K562 (cell line): ENCODE measurements around the gene SLC19A1. TPM values are rescaled to one million over a fixed set of nuclear protein-coding genes. Genes with fewer than 3 reads are reported as not detected.

Experiments used
- ATAC-seq: fragments of 200-7000 bp; cut with Tn5 transposase; 3 replicates; pipeline ENCODE4 v1.9.1; 2020; ENCODE audit warnings: moderate library complexity
- BruUV-seq: library from RNA; stranded (reverse); fragments of 400-500 nt; replicated peaks from 2 replicates; lab custom pipeline; 2021; lab: Mats Ljungman, UMichigan
- CTCF ChIA-PET: fragments of 300-600 bp; formaldehyde crosslinking; extraction: SDS; loops from one replicate; lab custom pipeline; 2021; ENCODE audit warnings: low intra/inter-chr PET ratio; lab: Yijun Ruan, JAX
- POLR2A ChIA-PET: fragments of 300-600, 350-650 bp; sonication (Branson Sonifier 250); formaldehyde crosslinking; extraction: SDS; loops from one replicate; lab custom pipeline; 2021; ENCODE audit warnings: antibody characterized with exemption, inconsistent platforms; lab: Yijun Ruan, JAX
- DNase-seq, 4 experiments: peaks; one replicate each; pipeline versions ENCODE4 v3.0.0 to v3.0.0-alpha.2; 2011 to 2018; ENCODE audit warnings: low spot score in 3 of 4, mixed read lengths in 3 of 4; ENCODE audit errors: extremely low read depth in 1 of 4
- FAIRE-seq: peaks from 2 replicates; lab custom pipeline; 2011; peaks lifted over from hg19 to GRCh38; lab: Jason Lieb, UNC
- H2AFZ ChIP-seq: 2 replicates; pipeline ENCODE4 v1.6.0; 2011; ENCODE audit warnings: low read depth, low read length, control low read depth, inconsistent platforms
- H3K27ac ChIP-seq: fragments of 200-600 bp; 3 replicates; pipeline ENCODE4 v1.8.0; 2011; ENCODE audit warnings: low read depth, mild to moderate bottlenecking, control low read depth, inconsistent platforms, low read length, moderate library complexity, mixed read lengths; ENCODE audit errors: extremely low read depth
- H3K27me3 ChIP-seq, 2 experiments: fragments of 300-600 bp in 1 of 2; 2 replicates in 1 of 2; 3 replicates in 1 of 2; pipeline versions ENCODE4 v1.6.0 to v1.8.0; 2011; ENCODE audit warnings: inconsistent platforms in 2 of 2, low read length in 2 of 2, mild to moderate bottlenecking in 1 of 2, mixed read lengths in 1 of 2, moderate library complexity in 1 of 2; ENCODE audit not compliant: control insufficient read depth in 2 of 2, insufficient read depth in 2 of 2
- H3K36me3 ChIP-seq: fragments of 300-600 bp; 3 replicates; pipeline ENCODE4 v1.8.0; 2011; ENCODE audit warnings: mild to moderate bottlenecking, low read length, inconsistent platforms; ENCODE audit not compliant: control insufficient read depth, insufficient read depth
- H3K4me1 ChIP-seq, 2 experiments: fragments of 200-600 bp in 1 of 2; replicated peaks in 1 of 2; 2 replicates in 1 of 2; 3 replicates in 1 of 2; pipeline versions ENCODE4 v1.5.1 to v1.8.0; 2011; ENCODE audit warnings: inconsistent platforms in 2 of 2, low read length in 2 of 2, mild to moderate bottlenecking in 1 of 2, mixed read lengths in 1 of 2, moderate library complexity in 1 of 2; ENCODE audit not compliant: control insufficient read depth in 2 of 2, insufficient read depth in 2 of 2
- H3K4me2 ChIP-seq: 2 replicates; pipeline ENCODE4 v1.6.1; 2011; ENCODE audit warnings: low read length, control low read depth, inconsistent platforms, mixed read lengths; ENCODE audit not compliant: insufficient read depth
- H3K4me3 ChIP-seq: fragments of 200-600 bp; sonication (generic), shearing (Covaris generic); 2 replicates; pipeline ENCODE4 v1.5.1; 2016; ENCODE audit warnings: control low read depth, inconsistent platforms
- H3K79me2 ChIP-seq: fragments of 200-600 bp; 3 replicates; pipeline ENCODE4 v1.8.0; 2011; ENCODE audit warnings: low read length, inconsistent platforms; ENCODE audit not compliant: control insufficient read depth, insufficient read depth
- H3K9ac ChIP-seq, 2 experiments: 2 replicates each; pipeline versions ENCODE4 v1.6.0 to v1.6.1; 2011; ENCODE audit warnings: low read depth in 2 of 2, low read length in 2 of 2, control low read depth in 1 of 2, inconsistent platforms in 1 of 2, mild to moderate bottlenecking in 1 of 2, mixed read lengths in 1 of 2; ENCODE audit not compliant: insufficient read depth in 1 of 2
- H3K9me1 ChIP-seq: one replicate; pipeline ENCODE4 v1.6.0; 2011; ENCODE audit warnings: inconsistent platforms, mild to moderate bottlenecking, low read length, moderate library complexity; ENCODE audit not compliant: control insufficient read depth, insufficient read depth
- H3K9me3 ChIP-seq: replicated peaks from 2 replicates; pipeline ENCODE4 v1.5.1; 2011; ENCODE audit warnings: low read depth, low read length, inconsistent platforms; ENCODE audit not compliant: control insufficient read depth, insufficient read depth
- H4K20me1 ChIP-seq: replicated peaks from 2 replicates; pipeline ENCODE4 v1.6.1; 2011; ENCODE audit warnings: low read length, inconsistent platforms, mixed read lengths; ENCODE audit not compliant: control insufficient read depth, insufficient read depth
- CC2D1A ChIP-seq: fragments of 450-650 bp; IDR thresholded peaks from 2 replicates; pipeline ENCODE4 v1.6.1; 2017; ENCODE audit warnings: mild to moderate bottlenecking
- FOXK1 ChIP-seq: sonication (generic); formaldehyde crosslinking; IDR thresholded peaks from 2 replicates; pipeline ENCODE4 v1.8.0; 2022; ENCODE audit warnings: missing genetic modification reagents, mild to moderate bottlenecking, borderline replicate concordance
- KLF10 ChIP-seq: fragments of 250-450 bp; sonication (Bioruptor Pico); IDR thresholded peaks from 2 replicates; pipeline ENCODE4 v1.6.1; 2021; ENCODE audit warnings: matching md5 sums
- L3MBTL2 ChIP-seq: fragments of 450-650 bp; IDR thresholded peaks from 2 replicates; pipeline ENCODE4 v1.6.1; 2016; ENCODE audit warnings: mild to moderate bottlenecking, moderate library complexity
- MEF2D ChIP-seq: conservative IDR thresholded peaks from 2 replicates; pipeline ENCODE4 v1.6.1; 2016; ENCODE audit warnings: low read depth, missing genetic modification characterization, missing compliant biosample characterization
- NUFIP1 ChIP-seq: fragments of 450-650 bp; IDR thresholded peaks from 2 replicates; pipeline ENCODE4 v1.6.1; 2018; ENCODE audit not compliant: partially characterized antibody
- POLR2G ChIP-seq: fragments of 200-400 bp; formaldehyde crosslinking; IDR thresholded peaks from 2 replicates; pipeline ENCODE4 v1.6.1; 2017; ENCODE audit warnings: low read depth, mild to moderate bottlenecking, antibody characterized with exemption, low read length, moderate library complexity
- WGBS: fragments of 100-300 bp; shearing (Covaris generic); methylation state at CpG from one replicate; pipeline ENCODE4 v1.1.6; 2016; ENCODE audit warnings: low coverage, mixed read lengths; ENCODE audit not compliant: insufficient coverage; ENCODE audit errors: missing lambda C conversion rate; 5-methylcytosine and 5-hydroxymethylcytosine counted together
- in situ Hi-C: fragments of 300-500 bp; cut with MboI; formaldehyde crosslinking; loops from 4 replicates; pipeline ENCODE4 v1.15.0; 2018; ENCODE audit warnings: inconsistent platforms, mixed read lengths
- intact Hi-C: fragments of 100-400 bp; cut with micrococcal nuclease; formaldehyde crosslinking; loops from 2 replicates; pipeline ENCODE4 v1.14.2; 2022
- polyA plus RNA-seq, 8 experiments: library from polyadenylated mRNA; depleted of rRNA in 4 of 8; stranded (reverse) in 5 of 8; unstranded in 3 of 8; fragments of >200 nt; fragmentation: Nextera tagmentation in 2 of 8; fragmentation: Illumina TruSeq in 1 of 8; extraction: Ambion mirVana in 2 of 8; extraction: Trizol in 1 of 8; gene quantifications; 2 replicates each; pipeline versions ENCODE4 v1.2.1 to v1.2.3, GENCODE V29; 2011 to 2014; ENCODE audit warnings: inconsistent platforms in 1 of 8, missing spikeins in 1 of 8
- total RNA-seq, 7 experiments: library from RNA; depleted of rRNA in 6 of 7; stranded (reverse); fragments of >200 nt in 6 of 7; fragmentation: Illumina TruSeq in 2 of 7; extraction: Trizol in 2 of 7; gene quantifications; 2 replicates each; pipeline versions ENCODE4 v1.2.1 to v1.2.3, GENCODE V29; 2011 to 2021; ENCODE audit warnings: low replicate concordance in 1 of 7
- TF ChIP-seq, protein P1 (sequence below): fragments of 250-450 bp; sonication (Bioruptor Pico); IDR thresholded peaks from 2 replicates; pipeline ENCODE4 v1.4.0; 2020

Gene SLC19A1
- total and polyA plus RNA-seq, 9 of the 15 experiments (the other 6 are each of a cell fraction or from before 2014, with no cell fraction given), result 0.65 to 88.7 (median 12.0) TPM

DNA sequence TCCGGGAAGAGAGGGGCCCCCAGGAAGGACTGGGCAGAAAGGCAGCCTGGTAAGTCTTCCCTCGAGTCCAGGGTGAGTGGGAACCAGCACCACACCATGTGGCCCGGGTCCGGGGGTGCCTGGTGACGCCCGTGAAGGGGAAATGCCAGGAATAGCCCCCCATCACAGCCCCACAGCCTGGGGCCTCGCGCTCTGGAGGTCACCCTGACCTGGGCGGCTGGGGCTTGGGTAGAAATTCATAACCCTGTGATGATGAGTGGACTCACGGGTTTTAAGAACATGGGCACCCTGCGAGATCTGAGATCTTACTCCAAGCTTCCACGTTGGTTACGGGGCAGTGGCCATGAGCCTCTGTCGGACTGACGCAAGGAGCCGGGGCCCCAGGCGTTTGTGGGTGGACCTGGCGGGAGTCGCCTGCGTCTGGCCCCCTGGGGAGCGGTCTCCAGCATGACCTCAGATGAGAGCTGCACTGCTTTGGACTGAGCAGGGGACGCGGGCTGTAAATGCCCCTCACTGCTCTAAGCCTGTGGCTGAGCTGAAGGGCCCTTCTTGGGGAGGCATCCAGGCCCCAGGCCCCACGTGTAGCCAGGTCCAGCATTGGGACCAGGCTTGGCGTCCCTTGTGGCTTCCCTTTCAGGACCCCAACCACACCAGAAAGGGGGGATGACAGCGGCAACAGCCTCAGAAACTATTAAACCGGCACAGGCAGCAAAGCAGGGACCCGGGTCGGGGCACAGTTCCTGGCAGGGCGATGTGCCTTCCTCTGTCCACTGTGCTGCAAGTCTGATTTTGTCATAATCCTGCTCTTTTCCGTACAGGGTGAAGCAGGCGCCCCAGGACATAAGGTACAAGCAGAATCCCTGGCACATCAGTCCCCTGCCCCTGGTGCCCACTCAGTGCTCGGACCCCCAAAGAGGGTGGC lies 60.0 kb downstream of the SLC19A1 start:
- no peak for FAIRE-seq
- Histone ChIP-seq H3K79me2 (no peaks in the 10 kb centered on the region), H4K20me1 (no peaks in the 10 kb centered on the region; the same call in 1 of the 2 replicates), H3K4me3 (no peak overlapping the region), H3K9me3 (no peaks in the 10 kb centered on the region; the same call in 1 of the 2 replicates), H3K4me1 (peaks cover 13 to 77% of the 10 kb centered on the region in 2 experiments; a peak in 4 of 5 replicates), H3K9ac (peak overlapping the region; percentile 7 to 37; a peak in 2 of 4 replicates), H3K27ac (peak overlapping the region; percentile 36; the same call in 1 of the 3 replicates), H3K4me2 (no peak overlapping the region), H3K27me3 (no peaks in the 10 kb centered on the region), H3K9me1 (no peaks in the 10 kb centered on the region), H3K36me3 (peaks cover 13% of the 10 kb centered on the region; the same call in 2 of the 3 replicates), H2AFZ (no peak overlapping the region)
- CTCF ChIA-PET, result no interaction called here
- no peak for TF ChIP-seq MEF2D
- TF ChIP-seq POLR2G, result peak; percentile 19; the same call in 1 of the 2 replicates
- POLR2A ChIA-PET, result interaction anchor here (1.5 kb wide), 1 partner anchor 11 kb away, joined by 4 read pairs; no protein-coding TSS in a partner anchor
- ATAC-seq, result no peak
- in situ Hi-C loops, result no loop called here
- DNase-seq, result peak in 1 of 4 experiments; percentile 42
- WGBS, result 58% methylated on average over 30 of the region's 33 CpGs
- BruUV-seq, result no TSS peak
- intact Hi-C loops, result no loop called here

DNA sequence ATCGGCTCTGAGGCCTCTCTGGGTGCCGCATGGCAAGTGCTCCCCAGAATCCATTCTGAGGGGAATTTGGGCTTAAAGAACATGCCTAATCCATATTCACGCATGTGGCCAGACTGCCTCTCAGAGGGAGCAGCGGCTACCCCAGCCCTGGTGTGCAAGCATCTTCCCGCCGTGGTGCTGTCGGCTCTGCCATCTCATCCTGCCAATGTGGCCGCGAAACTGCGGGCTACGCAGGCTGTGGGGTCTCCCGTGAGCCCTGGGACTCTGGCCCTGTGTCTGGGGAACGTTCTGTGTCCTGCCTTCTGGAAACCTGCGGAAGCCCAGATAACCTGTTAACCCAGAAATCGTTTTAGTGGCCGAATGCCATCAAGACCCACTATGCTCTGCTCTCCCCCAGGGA lies 60.7 kb downstream of the SLC19A1 start:
- no peaks in the 10 kb centered on the region for H3K9me1 ChIP-seq
- H4K20me1 ChIP-seq, result no peaks in the 10 kb centered on the region; the same call in 1 of the 2 replicates
- no TSS peak for BruUV-seq
- peaks cover 13% of the 10 kb centered on the region; the same call in 2 of the 3 replicates for H3K36me3 ChIP-seq
- no peak for DNase-seq
- no peaks in the 10 kb centered on the region for H3K79me2 ChIP-seq
- ChIA-PET POLR2A (no interaction called here), CTCF (no interaction called here)
- in situ Hi-C loops (no loop called here), intact Hi-C loops (no loop called here)
- H3K4me1 ChIP-seq, result peaks cover 13 to 74% of the 10 kb centered on the region in 2 experiments; a peak in 4 of 5 replicates
- H3K4me3 ChIP-seq, result no peak overlapping the region
- FAIRE-seq, result no peak
- H2AFZ ChIP-seq, result no peak overlapping the region
- no peak for ATAC-seq
- H3K9me3 ChIP-seq, result no peaks in the 10 kb centered on the region; the same call in 1 of the 2 replicates
- 49% methylated on average over 12 of the region's 16 CpGs for WGBS
- peak overlapping the region in 1 of 2 experiments; percentile 68; a peak in 2 of 4 replicates for H3K9ac ChIP-seq
- no peaks in the 10 kb centered on the region; a peak in 1 of 5 replicates for H3K27me3 ChIP-seq
- no peak overlapping the region for H3K27ac ChIP-seq
- no peak overlapping the region for H3K4me2 ChIP-seq
- no peak for TF ChIP-seq L3MBTL2
- TF ChIP-seq NUFIP1, result no peak
- no peak for TF ChIP-seq FOXK1 (CRISPR knock-in tag)
- TF ChIP-seq, protein P1, sequence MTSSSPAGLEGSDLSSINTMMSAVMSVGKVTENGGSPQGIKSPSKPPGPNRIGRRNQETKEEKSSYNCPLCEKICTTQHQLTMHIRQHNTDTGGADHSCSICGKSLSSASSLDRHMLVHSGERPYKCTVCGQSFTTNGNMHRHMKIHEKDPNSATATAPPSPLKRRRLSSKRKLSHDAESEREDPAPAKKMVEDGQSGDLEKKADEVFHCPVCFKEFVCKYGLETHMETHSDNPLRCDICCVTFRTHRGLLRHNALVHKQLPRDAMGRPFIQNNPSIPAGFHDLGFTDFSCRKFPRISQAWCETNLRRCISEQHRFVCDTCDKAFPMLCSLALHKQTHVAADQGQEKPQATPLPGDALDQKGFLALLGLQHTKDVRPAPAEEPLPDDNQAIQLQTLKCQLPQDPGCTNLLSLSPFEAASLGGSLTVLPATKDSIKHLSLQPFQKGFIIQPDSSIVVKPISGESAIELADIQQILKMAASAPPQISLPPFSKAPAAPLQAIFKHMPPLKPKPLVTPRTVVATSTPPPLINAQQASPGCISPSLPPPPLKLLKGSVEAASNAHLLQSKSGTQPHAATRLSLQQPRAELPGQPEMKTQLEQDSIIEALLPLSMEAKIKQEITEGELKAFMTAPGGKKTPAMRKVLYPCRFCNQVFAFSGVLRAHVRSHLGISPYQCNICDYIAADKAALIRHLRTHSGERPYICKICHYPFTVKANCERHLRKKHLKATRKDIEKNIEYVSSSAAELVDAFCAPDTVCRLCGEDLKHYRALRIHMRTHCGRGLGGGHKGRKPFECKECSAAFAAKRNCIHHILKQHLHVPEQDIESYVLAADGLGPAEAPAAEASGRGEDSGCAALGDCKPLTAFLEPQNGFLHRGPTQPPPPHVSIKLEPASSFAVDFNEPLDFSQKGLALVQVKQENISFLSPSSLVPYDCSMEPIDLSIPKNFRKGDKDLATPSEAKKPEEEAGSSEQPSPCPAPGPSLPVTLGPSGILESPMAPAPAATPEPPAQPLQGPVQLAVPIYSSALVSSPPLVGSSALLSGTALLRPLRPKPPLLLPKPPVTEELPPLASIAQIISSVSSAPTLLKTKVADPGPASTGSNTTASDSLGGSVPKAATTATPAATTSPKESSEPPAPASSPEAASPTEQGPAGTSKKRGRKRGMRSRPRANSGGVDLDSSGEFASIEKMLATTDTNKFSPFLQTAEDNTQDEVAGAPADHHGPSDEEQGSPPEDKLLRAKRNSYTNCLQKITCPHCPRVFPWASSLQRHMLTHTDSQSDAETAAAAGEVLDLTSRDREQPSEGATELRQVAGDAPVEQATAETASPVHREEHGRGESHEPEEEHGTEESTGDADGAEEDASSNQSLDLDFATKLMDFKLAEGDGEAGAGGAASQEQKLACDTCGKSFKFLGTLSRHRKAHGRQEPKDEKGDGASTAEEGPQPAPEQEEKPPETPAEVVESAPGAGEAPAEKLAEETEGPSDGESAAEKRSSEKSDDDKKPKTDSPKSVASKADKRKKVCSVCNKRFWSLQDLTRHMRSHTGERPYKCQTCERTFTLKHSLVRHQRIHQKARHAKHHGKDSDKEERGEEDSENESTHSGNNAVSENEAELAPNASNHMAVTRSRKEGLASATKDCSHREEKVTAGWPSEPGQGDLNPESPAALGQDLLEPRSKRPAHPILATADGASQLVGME, result no peak
- no peak for TF ChIP-seq CC2D1A
- TF ChIP-seq KLF10, result no peak
